GM12891 (cell line): ENCODE data around the gene CERK.

Source experiments
- POLR2A ChIP-seq: IDR thresholded peaks from 2 replicates; pipeline ENCODE4 v1.6.1; 2011; ENCODE audit warnings: low read depth, low read length, control low read depth
- POU2F2 ChIP-seq: IDR thresholded peaks from 2 replicates; pipeline ENCODE4 v1.6.1; 2011; ENCODE audit warnings: low read depth, mild to moderate bottlenecking, control low read depth, low read length, moderate library complexity
- TAF1 ChIP-seq: IDR thresholded peaks from 2 replicates; pipeline ENCODE4 v1.6.1; 2011; ENCODE audit warnings: low read depth, low read length, control low read depth

GRCh38 chr22:46775850-46776826 lies 38.1 kb upstream of the CERK start:
- no peak for TF ChIP-seq POLR2A
- TF ChIP-seq TAF1: no peak
- 0 out of 2 replicates have a peak, but pooled peaks have one; percentile 8 for TF ChIP-seq POU2F2
